Right forelimb (tissue), 1 donor: ENCODE results near the gene DIMT1.

Experiments used
- DNase-seq: peaks from one replicate; pipeline ENCODE4 v3.0.0-alpha.2; 2018

Gene DIMT1

DNA sequence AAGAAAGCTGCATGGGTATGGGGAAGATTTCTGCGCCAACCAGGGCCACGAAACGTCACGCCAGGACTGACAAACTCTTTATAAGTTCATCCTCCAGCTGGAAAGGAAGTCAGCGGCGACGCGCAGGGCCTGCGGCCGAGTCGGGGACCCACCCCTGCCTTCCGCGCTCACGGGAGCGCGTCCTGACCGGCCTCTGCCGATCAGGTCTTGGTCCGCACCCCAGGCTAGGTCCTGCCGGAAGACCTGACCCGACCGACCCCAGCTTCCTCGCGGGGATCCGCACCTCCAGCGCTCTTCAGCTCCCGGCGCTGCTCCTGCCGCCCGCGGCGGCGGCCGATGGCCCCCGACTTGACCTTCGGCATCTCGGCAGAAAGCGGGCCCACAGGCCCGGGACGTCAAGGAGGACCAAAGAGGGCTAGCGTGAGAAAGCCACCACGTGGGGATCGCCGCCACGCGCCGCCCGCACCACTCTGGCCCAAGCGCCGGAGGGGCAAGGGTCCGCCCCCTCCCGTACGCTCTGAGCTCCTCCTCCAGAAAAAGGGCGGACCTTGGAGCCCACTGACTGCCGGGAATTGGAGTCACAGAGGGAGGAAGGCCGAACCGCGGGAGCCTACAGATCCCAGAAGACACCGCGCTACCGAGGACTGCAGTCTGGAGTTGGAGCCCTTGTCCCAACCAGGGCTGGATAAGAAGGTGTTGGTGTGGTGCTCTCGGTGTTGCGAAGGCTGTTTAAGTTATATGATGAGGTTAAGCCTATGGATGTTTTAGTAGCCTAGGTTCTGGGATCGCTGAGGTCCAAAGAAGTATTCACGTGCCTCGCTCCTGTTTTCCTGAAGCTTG is at the start of gene DIMT1:
Gene DIMT1, minus strand, starts transcription at position 495 of the 840 bp plus-strand sequence. Its CDS starts 133 bp downstream, at position 362.
- peak; percentile 94 for DNase-seq

DNA sequence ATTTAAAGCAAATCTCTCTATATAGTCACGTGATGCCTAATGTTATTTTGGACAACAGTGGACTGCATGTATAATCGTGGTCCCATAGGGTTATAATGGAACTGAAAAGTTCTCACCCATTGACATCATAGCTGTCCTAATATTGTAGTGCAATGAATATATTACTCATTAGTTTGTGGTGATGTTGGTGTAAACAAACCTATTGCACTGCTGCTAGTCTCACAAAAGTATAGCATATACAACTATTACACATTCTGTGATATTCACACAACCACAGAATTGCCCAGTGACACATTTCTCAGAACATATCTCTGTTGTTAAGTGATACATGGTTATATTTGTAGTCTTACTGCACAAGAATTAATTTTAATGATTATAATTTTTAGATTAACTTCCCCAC is 46.6 kb upstream of the DIMT1 start:
- DNase-seq: no peak

DNA sequence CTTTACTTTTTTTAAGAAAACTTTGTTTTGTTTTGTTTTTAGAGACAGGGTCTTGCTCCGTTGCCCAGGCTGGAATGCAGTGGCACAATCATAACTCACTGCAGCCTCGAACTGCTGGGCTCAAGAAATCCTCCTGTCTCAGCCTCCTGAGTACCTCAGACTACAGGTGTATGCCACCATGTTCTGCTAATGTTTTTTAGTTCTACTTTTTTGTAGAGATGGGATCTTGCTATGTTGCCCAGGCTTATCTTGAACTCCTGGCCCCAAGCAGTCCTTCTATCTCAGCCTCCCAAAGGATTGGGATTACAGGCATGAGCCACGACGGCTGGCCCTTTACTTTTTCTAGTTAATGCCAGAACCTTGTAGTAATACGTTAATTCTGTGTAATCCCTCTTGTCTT is 44.8 kb upstream of the DIMT1 start:
- DNase-seq: no peak

DNA sequence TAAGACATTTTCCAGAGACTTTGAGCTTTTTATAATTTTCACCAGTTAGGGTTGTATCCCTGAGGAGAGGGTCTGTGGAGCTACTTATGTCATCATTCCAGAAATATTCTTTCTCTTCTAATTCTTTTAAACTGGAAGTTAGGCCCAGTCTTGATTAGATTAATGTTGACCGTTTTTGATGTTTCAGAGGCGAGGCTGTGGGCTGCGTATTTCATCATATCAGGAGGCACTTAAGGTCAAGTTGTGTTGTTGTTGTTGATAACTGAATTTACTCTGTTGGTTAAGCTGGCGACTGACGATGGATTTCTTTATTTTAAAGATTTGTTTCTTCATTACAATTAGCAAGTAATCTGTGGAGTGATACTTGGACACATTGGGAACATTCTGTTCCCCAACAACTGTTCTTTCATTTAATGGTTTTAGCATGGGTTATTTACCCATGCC is 28.9 kb upstream of the DIMT1 start:
- no peak for DNase-seq

DNA sequence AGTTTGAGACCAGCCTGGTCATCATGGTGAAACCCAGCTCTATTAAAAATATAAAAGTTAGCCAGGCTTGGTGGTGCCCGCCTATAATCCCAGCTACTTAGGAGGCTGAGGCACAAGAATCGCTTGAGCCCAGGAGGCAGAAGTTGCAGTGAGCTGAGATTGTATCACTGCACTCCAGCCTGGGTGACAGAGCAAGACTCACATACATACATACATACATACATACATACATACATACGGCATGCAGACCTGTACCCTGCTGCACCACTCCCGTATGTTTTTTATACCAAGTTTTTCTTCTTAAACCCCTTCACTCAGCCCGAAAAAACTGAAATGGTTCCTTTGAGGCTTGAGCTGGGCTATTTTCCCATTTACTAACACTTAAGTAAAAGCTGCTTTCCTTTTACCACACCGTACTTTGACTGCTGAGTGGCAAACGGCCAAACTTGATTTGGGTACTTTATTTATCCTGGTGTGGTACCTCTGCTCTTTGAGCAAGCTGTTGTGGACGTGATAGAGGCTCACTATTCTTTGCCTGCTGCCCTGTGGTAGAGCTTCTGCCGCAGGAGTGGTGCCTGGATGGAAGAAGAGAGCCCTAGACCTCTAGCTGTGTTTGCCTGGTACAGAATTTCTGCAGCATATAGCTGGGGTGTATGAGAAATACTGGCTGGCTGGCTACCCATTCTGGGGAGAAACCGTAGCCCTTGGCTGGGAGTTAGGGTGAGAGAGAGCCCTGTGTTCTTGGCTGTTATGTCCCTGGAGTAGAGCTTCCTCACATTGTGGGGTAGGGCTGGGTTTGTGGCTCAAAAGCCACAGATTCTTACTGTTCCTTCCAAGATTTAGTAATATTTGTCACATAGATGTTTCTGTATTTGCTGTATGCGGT is 28.3 kb upstream of the DIMT1 start:
- DNase-seq: no peak

DNA sequence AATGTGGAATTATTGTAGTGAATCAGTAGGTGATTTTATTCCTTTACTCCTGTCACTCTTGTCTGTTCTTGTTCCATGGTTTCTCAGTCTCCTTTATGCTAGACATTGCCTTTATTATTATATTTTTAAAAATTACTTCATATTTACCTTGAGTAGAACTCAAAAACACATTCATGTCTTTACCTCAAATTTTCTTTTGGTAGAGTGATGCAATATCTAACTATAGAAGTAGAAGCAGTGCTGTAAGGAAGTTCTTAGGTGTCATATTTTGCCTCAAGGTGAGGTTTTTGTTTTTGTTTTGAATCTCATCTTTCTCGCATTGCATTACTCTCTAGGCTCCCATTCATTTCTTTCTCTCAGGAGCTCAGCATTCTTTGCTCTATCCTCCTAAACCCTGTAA is 21.1 kb upstream of the DIMT1 start:
- no peak for DNase-seq

DNA sequence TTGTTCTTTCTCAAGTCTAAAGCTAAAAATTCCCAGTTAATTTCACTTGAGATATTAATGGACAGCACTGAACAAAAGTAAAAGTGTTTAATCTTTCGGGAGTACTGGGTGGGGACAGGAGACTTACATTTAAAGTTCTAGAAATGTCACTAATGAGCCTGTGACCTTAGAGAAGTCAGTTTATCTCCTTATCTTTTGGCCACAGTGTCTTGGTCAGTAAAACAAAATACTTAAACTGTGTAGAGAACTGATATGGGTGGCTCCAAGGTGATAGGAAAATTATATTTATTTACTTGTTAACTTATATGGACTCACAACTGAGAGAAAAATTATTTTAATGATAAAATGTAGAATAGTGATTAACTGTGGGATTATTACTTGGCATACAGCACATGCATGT is 17.7 kb upstream of the DIMT1 start:
- no peak for DNase-seq

DNA sequence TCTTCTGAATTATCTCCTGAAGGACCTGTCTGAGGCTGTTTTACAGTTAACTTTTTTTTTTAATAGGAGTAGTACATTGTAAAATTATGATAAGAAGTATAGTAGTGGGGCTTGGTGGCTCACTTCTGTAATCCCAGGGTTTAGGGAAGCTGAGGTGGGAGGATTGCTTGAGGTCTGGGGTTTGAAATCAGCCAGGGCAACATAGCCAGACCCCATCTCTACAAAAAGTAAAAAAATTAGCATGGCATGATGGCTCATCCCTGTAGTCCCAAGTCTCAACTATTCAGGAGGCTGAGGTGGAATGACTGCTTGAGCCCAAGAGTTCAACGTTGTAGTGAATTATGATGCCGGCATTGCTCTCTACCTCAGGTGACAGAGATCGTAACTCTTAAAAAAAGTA is 15.9 kb upstream of the DIMT1 start:
- DNase-seq: no peak

DNA sequence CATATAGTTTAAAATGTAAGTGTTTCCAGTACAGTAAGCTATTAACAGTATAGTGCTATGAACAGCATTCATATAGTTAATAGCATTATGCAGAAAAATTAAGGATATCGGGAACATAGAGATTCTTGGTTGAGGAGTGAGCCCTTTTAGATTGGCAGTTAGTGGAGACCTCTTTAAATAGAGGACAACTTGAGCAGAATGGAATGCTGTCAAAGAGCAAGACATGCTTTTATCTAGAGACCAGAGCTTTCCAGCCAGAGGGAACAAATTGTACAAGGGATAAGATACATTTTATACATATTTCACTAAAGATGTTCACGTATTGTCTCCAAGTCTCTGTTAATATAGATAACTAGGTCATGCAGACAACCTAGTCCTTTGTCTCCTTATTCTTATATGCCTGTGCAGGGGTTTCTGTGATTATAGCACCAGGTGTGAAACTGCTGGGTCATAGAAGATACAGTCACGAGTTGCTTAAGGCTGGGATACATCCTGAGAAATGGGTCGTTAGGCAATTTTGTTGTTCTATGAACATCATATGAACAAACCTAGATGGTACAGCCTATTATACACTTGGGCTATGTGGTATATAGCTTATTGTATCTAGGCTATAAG is 14.9 kb upstream of the DIMT1 start:
- DNase-seq: no peak

DNA sequence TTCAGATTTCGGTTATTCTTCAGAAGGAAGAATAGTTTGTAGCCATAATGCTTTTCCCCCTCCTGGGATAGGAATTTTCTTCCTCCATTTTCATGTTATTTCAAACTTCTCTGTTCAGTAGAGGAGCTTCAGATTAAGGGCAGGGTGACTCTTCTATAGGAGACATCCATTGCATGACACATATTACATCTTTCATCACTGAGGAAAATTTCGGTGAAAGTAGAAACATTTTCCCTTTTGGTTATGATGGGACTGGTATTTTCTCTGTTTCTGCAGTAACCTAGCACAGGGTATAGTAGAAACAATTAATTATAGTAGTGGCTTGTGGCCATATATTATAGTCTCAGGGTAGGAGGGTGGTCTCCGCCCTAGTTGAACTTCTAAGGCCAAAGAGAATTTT is 10.0 kb upstream of the DIMT1 start:
- DNase-seq: no peak

DNA sequence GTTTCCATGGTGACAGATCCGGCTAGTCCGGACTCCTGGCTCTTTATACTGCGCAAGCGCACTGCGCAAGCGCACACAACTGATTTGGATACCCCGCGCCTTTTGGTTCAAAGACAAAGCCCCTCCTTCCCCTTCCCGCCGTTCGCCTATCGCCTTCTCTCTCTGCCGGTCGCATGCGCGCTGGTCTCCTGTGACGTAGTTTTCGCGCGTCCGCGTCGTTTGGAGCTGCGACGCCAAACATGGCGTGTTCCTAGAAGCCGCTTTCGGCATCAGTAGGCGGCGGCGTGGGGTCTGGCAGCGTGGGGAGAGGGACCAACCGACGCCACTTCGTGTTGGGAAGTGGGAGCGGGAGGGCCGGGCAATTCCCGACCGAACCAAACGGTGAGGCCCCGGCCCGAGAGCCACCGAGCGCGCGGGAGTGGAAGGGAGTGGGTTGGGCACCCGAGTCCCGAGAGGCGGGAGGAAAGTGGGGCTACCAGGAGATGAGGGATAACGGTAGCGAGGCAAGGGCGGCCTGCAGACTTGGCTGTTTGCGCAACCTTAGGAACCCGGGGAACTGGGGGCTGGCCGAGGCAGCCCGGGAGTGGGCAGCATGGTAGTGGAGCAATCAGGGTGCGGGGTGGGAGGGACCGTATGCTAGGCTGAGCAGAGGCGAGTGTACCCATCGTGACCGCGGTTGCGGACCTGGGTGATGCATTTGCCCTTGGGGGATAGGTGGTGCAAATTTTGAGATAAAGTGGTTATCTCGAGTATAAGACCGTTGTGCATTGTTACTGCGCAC is 9.0 kb upstream of the DIMT1 start, which contains the start of gene IPO11:
Gene IPO11, plus strand, starts transcription at position 215 of the 781 bp plus-strand sequence. CDS start 24,517 bp downstream, outside the sequence.
- peak; percentile 99 for DNase-seq

DNA sequence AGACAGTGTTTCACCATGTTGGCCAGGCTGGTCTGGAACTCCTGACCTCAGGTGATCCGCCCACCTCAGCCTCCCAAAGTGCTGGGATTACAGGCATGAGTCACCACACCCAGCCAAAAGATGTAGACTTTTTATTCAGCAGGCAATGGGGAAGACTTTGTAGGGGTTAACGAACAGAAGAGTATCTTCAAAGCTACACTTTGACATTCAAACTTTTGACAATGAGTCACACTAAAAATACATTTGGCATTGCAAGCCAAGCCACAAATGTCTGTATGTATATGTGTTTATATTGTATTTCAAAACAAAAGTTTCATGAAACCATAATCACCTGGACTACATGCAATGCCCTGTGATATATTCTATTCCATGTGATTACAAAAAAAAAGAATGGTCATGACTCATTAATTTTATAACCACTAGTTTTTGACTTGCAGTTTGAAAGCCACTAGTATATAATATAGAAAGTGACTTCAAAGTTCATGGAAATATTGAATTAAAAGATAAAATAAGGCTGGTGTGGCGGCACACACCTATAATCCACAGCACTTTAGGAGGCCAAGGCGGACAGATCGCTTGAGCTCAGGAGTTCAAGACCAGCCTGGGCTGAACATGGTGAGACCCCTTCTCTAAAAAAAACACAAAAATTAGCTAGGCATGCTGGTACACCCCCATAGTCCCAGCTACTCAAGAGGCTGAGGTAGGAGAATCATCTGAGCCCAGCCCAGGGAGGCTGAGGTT is 8.3 kb downstream of the DIMT1 start:
- DNase-seq: no peak

DNA sequence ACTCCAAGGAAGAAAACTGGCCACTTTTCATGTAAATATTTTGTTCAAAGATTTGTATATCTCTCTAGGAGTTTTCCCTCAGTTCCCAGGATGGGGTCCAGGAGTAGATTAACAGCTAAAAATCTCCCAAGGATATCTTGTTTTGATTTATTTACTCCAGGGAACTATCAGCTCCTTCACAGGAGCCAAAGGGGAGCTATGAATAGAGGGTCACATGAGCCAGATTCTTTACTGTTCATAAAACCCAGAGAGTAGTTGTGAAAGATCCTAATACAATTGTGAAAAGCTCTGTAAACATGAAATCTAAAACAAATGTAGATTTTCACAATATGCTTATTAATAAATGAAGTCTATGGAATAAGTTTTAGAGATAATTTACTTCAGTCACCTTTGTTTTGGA is 16.9 kb downstream of the DIMT1 start:
- DNase-seq: no peak

DNA sequence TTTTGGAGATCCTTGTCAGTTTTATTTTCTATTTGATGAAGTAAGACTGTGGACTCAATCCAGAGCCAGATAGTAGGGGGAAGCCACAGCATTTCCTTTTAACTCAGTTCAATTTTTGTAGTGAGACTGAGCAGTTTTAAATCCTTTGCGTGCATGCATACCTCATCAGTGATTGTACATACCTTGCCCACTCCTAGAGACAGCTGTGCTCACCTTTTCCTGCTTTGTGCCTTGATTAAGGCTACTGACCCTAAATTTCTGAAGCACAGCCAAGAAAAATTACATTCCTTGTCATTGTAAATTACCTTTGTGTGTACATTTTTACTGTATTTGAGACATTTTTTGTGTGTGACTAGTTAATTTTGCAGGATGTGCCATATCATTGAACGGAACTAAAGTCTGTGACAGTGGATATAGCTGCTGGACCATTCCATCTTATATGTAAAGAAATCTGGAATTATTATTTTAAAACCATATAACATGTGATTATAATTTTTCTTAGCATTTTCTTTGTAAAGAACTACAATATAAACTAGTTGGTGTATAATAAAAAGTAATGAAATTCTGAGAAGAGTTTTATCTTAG is 17.8 kb downstream of the DIMT1 start:
- DNase-seq: no peak

DNA sequence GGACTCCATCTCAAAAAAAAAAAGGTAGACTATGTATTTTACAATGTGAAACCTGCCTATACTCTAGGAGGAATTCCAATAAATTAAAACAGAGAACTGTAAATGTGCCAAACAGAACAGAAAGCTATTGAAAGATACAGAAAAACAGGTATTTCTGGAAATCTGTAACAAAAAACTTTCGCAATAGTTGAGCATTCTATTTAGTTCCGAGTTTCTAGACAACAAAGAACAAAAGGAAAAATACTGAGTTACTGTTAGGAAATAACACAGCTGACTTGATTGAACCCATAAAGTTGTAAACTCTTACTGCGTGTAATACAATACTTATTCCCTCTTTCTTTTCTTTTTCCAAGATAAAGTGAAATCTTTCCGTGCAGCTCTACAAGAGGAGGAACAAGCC is 18.6 kb downstream of the DIMT1 start:
- no peak for DNase-seq

DNA sequence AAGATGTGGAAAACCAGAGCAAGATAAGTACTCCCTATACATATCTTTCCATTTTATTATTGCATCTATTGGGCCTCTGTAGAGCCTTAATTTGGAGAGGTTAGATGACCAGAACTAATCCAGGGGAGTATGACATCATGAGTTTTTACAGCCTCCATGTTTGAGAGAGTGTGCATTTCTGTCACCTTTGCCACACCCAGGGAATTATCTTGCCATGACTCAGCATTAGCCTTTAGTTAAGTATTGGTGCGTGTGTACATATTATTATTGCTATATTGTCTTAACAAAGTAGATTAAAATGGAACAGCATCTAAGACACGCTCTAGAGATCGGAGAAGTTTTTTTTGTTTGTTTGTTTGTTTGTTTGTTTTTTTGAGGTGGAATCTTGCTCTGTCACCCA is 27.6 kb downstream of the DIMT1 start:
- DNase-seq: no peak

DNA sequence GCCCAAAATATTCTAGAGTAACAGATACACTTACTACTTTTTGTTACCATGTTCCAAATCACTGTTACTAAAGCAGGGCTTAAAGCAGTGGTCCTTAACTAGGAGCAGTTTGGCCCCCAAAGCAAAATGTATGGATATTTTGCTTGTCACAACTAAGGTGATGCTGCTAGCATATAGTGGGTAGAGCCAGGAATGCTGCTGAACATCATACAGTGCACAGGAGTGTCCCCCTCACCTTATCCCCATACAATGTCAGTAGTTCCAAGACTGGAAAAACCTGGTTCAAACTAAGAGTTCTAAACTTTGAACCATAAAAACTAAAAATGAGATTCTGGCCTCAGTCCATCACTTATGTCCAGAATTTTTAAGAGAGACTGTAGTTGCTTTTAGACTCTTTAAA is 28.1 kb downstream of the DIMT1 start:
- no peak for DNase-seq

DNA sequence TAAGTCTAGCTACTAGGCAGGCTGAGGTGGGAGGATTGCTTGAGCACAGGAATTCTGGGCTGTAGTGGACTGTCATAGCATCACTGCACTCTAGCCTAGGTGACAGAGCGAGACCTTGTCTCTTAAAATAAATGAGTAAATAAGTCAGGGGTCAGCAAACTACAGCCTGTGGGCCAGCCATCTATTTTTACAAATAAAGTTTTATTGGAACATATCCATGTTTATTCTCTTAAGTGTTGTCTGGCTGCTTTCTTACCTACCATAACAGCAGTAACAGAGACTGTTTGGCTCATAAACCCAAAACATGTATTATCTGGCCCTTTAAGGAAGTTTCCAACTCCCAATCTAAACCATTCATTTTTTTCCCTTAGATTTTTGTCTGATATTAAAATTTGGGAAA is 29.6 kb downstream of the DIMT1 start:
- no peak for DNase-seq

DNA sequence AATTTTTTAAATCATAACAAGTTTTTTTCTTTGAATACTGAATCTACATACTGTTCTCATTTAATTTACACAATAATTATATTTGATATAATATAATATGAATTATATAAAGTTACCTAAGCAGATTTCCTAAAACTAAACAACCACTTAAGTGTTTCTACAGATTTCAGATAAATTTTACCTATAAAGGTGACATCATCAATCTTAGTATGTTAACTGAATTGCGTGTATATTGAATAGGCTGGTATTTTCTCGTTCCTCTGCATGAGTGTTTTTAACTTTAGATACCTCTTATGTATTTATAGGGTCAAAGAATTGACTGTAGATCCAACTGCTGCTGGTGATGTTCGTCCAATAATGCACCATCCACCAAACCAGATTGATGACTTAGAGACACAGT is 30.3 kb downstream of the DIMT1 start:
- DNase-seq: no peak

DNA sequence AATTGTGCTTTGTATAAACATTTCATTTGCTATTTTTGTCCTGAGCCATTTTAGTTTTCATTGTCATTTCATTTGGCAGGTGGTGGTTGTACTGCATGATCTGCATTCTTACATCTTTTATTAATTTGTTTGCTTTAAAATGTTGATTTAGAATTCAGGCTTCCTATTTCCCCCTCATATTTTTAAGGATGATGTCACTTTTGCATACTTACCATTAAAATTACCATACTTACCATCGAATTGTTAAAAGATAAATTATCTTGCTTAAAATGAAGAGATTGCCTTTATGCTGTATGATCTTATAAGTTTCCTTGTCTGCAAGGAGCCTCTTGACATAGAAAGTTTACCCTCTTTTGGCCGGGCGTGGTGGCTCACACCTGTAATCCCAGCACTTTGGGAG is 31.1 kb downstream of the DIMT1 start:
- DNase-seq: no peak

DNA sequence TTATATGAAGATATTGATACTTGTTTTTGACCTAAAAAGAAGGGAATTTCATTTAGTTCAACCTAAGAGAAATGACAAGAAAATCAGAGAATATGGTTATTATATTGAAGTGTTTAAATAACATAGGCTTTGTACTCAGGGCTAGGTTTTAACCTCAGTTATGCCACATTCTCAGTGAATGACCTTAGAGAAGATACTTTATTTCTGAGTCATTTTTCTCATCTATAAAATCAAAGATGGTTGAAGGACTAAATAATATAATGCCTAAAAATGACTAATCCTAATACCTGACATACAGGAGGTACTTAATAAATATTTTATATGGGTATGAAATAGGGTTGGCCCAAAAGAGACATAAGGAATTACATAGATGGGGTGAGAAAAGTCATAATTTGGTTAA is 32.3 kb downstream of the DIMT1 start:
- DNase-seq: no peak
